Left renal pelvis (tissue), 4 donors: ENCODE results near the gene UAP1L1. TPM values are rescaled to one million over a fixed set of nuclear protein-coding genes. Genes with fewer than 3 reads are reported as not detected.

Experiments
- DNase-seq, 4 donors: peaks; one replicate each; pipeline ENCODE4 v3.0.0-alpha.2; 2013; ENCODE audit warnings: low read depth in 4 of 4, low spot score in 3 of 4
- polyA plus RNA-seq, 4 donors: library from polyadenylated mRNA; unstranded; fragments of 120-200 nt; gene quantifications; one replicate each; pipeline ENCODE4 v1.2.1, GENCODE V29; 2013; ENCODE audit not compliant: insufficient read length in 4 of 4

The UAP1L1 gene
- polyA plus RNA-seq, 4 donors = 1.6 to 6.6 (median 4.9) TPM

DNA sequence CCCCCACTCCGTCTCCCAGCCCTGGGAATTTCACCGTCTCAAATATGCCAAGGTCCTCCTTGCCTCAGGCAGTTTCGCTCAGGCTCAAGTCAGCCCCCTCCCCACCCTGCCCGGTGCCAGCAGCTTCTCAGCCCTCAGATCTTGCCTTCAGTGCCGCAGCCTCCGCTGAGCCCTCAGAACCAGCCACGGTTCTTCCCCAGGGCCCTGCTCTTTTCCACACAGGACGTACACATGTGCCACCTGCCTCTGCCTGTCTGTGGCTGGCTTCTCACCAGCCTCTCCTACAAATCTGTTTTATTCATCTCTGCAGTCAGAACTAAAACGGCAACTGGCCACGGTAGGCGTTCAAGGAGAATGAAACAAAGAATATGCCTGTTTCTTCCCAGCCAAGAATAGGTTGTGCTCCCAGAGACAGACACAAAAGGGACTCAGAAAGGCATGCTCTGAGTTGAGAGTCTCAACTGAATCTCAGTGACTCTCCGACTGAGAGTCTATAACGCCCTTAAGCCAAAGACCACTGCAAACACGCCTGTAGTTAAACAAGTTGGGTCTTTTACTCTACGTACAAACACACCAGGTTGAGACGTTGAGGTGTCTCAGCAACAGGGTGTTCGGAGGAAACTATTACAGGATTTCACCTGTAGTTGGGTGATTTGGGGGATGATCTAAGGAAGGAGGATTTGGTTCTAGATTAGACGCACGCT, 51.0 kb downstream of the UAP1L1 start:
- DNase-seq = no peak

DNA sequence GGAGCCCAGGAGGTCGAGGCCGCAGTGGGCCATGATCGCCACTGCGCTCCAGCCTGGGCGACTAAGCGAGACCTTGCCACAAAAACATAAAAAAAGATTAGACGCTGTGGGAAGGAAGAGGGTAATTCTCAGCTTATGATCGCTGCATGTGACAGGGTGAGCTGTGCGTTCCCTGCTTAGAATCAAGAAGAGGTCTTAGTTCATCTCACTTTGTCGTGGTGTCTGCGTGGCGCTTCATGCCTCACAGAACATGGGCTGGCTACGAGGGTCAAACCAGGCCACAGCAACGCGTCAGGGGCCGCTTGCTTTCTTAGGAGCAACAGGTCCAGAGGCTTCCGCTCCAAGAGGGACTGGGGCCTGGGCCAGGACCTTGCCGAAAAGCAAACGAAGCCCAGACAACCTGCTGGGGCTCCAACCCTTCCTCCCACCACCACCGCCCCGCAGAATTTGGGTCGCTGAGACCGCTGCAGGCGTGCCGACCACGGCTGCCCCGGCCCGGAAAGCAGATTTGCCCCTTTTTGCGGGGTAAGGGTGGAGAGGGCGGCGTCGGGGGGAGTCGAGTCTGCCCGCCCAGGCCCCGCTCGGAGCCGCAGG, 51.6 kb downstream of the UAP1L1 start:
- DNase-seq = no peak

DNA sequence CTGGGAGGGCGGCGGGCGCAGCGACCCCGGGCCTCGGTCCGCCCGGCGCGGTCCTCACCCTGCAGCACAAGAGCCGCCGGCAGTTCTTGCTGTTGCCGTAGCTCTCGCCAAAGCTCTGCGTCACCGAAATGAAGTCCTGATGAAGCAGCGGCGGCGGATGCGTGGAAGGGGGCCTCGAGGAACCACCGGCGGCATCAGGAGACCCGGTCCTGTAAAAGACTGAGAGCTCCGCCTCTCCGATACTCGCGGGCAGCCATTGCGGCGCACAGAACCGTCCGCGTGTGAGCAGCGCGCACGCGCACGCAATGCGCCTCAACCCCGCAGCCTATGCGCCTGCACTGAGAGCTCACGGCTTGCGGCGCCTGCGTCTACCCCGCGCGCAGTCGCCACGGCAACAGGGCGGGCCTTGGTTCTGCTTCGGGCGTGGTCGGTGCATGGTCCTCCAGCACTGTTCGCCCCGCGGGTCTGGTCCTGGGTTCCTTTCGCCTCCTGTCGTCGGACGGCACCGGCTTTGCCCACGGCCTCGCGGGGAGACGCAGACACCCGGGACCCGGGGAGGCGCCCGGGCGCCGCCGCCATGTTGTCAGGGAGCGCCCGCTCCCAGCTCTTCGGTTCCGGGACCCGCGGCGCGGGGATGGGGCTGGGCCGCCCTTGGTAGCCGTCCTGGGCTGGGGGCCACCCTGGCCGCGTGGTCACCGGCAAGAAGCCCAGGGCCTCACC, 52.3 kb downstream of the UAP1L1 start:
- DNase-seq = peak; percentile 67 to 75 (median 69)

DNA sequence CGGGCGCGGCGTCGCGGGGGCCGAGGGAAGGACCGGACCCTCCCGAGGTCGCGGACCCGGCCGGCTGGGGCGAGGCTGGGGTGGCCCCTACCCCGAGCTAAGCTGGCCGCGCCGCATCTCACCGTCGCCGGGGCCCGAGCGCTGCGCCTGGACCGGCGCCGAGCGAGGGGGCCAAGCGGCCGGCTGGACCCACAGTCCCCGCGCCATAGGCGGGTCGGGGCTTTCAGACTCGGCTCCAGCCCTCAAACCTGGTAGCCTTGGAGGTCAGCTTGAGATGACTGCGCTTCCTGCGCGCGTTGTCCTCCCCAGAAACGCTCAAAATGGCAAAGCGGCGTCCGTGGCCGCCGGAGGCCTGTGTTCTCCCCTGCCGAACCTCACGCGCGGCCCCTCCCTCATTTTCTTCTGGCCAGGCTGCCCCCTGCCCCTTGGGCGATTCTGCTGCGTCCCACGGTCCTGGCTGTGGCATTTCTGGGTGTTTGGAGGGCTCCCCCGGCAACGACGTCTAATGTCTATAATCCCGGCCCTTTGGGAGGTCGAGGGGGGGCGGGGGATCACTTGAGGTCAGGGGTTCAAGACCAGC, 52.9 kb downstream of the UAP1L1 start:
- DNase-seq = no peak

Other genes starting within 250 kb of the UAP1L1 start
- 1 to 10 TPM in 2 of 4 donors, under 1 TPM in 2; 0.46 to 1.7 (median 0.97) TPM for gene AJM1, start 235.0 kb upstream of the UAP1L1 start, polyA plus RNA-seq
- gene PHPT1, start 228.1 kb upstream of the UAP1L1 start, polyA plus RNA-seq = 100 to 1,000 TPM in 1 of 4 donors, 10 to 100 TPM in 3; 71.8 to 120 (median 83.5) TPM
- gene MAMDC4, start 225.2 kb upstream of the UAP1L1 start, polyA plus RNA-seq = 10 to 100 TPM in 1 of 4 donors, 1 to 10 TPM in 3; 4.7 to 11.6 (median 6.3) TPM
- gene EDF1, start 211.2 kb upstream of the UAP1L1 start, polyA plus RNA-seq = 100 to 1,000 TPM; 266 to 396 (median 335) TPM
- gene TRAF2, start 191.0 kb upstream of the UAP1L1 start, polyA plus RNA-seq = 10 to 100 TPM in 3 of 4 donors, 1 to 10 TPM in 1; 6.4 to 16.3 (median 13.3) TPM
- 10 to 100 TPM; 34.7 to 67.2 (median 37.2) TPM for gene FBXW5, start 132.8 kb upstream of the UAP1L1 start, polyA plus RNA-seq
- gene C8G, start 132.3 kb upstream of the UAP1L1 start, polyA plus RNA-seq = 1 to 10 TPM in 1 of 4 donors, under 1 TPM in 3; 0.26 to 1.1 (median 0.52) TPM
- 10 to 100 TPM in 3 of 4 donors, 1 to 10 TPM in 1; 1.4 to 54.6 (median 23.8) TPM for gene LCN12, start 125.2 kb upstream of the UAP1L1 start, polyA plus RNA-seq
- 10 to 100 TPM in 3 of 4 donors, 1 to 10 TPM in 1; 3.8 to 66.7 (median 27.7) TPM for gene PTGDS, start 100.0 kb upstream of the UAP1L1 start, polyA plus RNA-seq
- gene LCNL1, start 94.5 kb upstream of the UAP1L1 start, polyA plus RNA-seq = under 1 TPM in 3 of 4 donors, not detected in 1; 0.11 to 0.45 (median 0.13) TPM
- gene PAXX, start 85.1 kb upstream of the UAP1L1 start, polyA plus RNA-seq = 10 to 100 TPM; 22.4 to 46.5 (median 28.3) TPM
- gene CLIC3, start 80.9 kb upstream of the UAP1L1 start, polyA plus RNA-seq = 1 to 10 TPM in 1 of 4 donors, under 1 TPM in 3; 0.34 to 1.4 (median 0.57) TPM
- gene ABCA2, start 49.3 kb upstream of the UAP1L1 start, polyA plus RNA-seq = 10 to 100 TPM; 18.7 to 52.8 (median 39.7) TPM
- gene FUT7, start 45.4 kb upstream of the UAP1L1 start, polyA plus RNA-seq = not detected
- gene NPDC1, start 31.3 kb upstream of the UAP1L1 start, polyA plus RNA-seq = 10 to 100 TPM; 20.4 to 48.7 (median 36.8) TPM
- 1 to 10 TPM; 3.2 to 7.5 (median 5.8) TPM for gene ENTPD2, start 23.5 kb upstream of the UAP1L1 start, polyA plus RNA-seq
- 1 to 10 TPM; 4.5 to 8.3 (median 5.7) TPM for gene SAPCD2, start 7.0 kb upstream of the UAP1L1 start, polyA plus RNA-seq
- 10 to 100 TPM; 48.7 to 73.8 (median 52.6) TPM for gene MAN1B1, start 9.5 kb downstream of the UAP1L1 start, polyA plus RNA-seq
- 10 to 100 TPM; 11.1 to 34.8 (median 17.9) TPM for gene DPP7, start 37.2 kb downstream of the UAP1L1 start, polyA plus RNA-seq
- gene GRIN1, start 61.6 kb downstream of the UAP1L1 start, polyA plus RNA-seq = under 1 TPM in 1 of 4 donors, not detected in 3; 0.20 TPM
- gene LRRC26, start 92.5 kb downstream of the UAP1L1 start, polyA plus RNA-seq = not detected
- gene TMEM210, start 94.5 kb downstream of the UAP1L1 start, polyA plus RNA-seq = not detected
- 10 to 100 TPM; 32.7 to 54.9 (median 41.4) TPM for gene ANAPC2, start 111.0 kb downstream of the UAP1L1 start, polyA plus RNA-seq
- 10 to 100 TPM; 35.6 to 63.6 (median 43.0) TPM for gene SSNA1, start 111.2 kb downstream of the UAP1L1 start, polyA plus RNA-seq
- gene TPRN, start 123.2 kb downstream of the UAP1L1 start, polyA plus RNA-seq = 10 to 100 TPM in 3 of 4 donors, 1 to 10 TPM in 1; 8.3 to 19.6 (median 11.5) TPM
- gene TMEM203, start 128.1 kb downstream of the UAP1L1 start, polyA plus RNA-seq = 10 to 100 TPM; 39.3 to 46.6 (median 44.9) TPM
- 10 to 100 TPM in 2 of 4 donors, 1 to 10 TPM in 2; 8.8 to 18.8 (median 9.6) TPM for gene NDOR1, start 128.2 kb downstream of the UAP1L1 start, polyA plus RNA-seq
- 10 to 100 TPM in 1 of 4 donors, 1 to 10 TPM in 3; 3.2 to 15.3 (median 8.1) TPM for gene RNF208, start 144.7 kb downstream of the UAP1L1 start, polyA plus RNA-seq
- 10 to 100 TPM in 2 of 4 donors, 1 to 10 TPM in 1, under 1 TPM in 1; 0.78 to 16.4 (median 7.9) TPM for gene CYSRT1, start 147.7 kb downstream of the UAP1L1 start, polyA plus RNA-seq
- gene RNF224, start 150.0 kb downstream of the UAP1L1 start, polyA plus RNA-seq = 10 to 100 TPM in 2 of 4 donors, 1 to 10 TPM in 1, under 1 TPM in 1; 0.41 to 15.5 (median 7.7) TPM
- 10 to 100 TPM in 1 of 4 donors, 1 to 10 TPM in 2, under 1 TPM in 1; 0.37 to 13.7 (median 5.2) TPM for gene SLC34A3, start 153.4 kb downstream of the UAP1L1 start, polyA plus RNA-seq
- 100 to 1,000 TPM; 149 to 396 (median 315) TPM for gene TUBB4B, start 163.8 kb downstream of the UAP1L1 start, polyA plus RNA-seq
- 1 to 10 TPM in 3 of 4 donors, under 1 TPM in 1; 0.57 to 4.8 (median 1.7) TPM for gene STPG3, start 173.8 kb downstream of the UAP1L1 start, polyA plus RNA-seq
- 10 to 100 TPM; 44.5 to 56.7 (median 50.4) TPM for gene NELFB, start 177.8 kb downstream of the UAP1L1 start, polyA plus RNA-seq
- gene TOR4A, start 200.2 kb downstream of the UAP1L1 start, polyA plus RNA-seq = 1 to 10 TPM; 3.0 to 5.8 (median 4.9) TPM
- gene NRARP, start 224.8 kb downstream of the UAP1L1 start, polyA plus RNA-seq = 1 to 10 TPM; 2.8 to 7.6 (median 6.7) TPM